K562 (cell line): Measurements from ENCODE around the gene GPR152. TPM values are rescaled to one million over a fixed set of nuclear protein-coding genes. Genes with fewer than 3 reads are reported as not detected.

Source experiments
- ATAC-seq: fragments of 200-7000 bp; cut with Tn5 transposase; 3 replicates; pipeline ENCODE4 v1.9.1; 2020; ENCODE audit warnings: moderate library complexity
- BruUV-seq: library from RNA; stranded (reverse); fragments of 400-500 nt; replicated peaks from 2 replicates; lab custom pipeline; 2021; lab: Mats Ljungman, UMichigan
- CTCF ChIA-PET: fragments of 300-600 bp; formaldehyde crosslinking; extraction: SDS; loops from one replicate; lab custom pipeline; 2021; ENCODE audit warnings: low intra/inter-chr PET ratio; lab: Yijun Ruan, JAX
- POLR2A ChIA-PET: fragments of 300-600, 350-650 bp; sonication (Branson Sonifier 250); formaldehyde crosslinking; extraction: SDS; loops from one replicate; lab custom pipeline; 2021; ENCODE audit warnings: antibody characterized with exemption, inconsistent platforms; lab: Yijun Ruan, JAX
- DNase-seq, 4 experiments: peaks; one replicate each; pipeline versions ENCODE4 v3.0.0 to v3.0.0-alpha.2; 2011 to 2018; ENCODE audit warnings: low spot score in 3 of 4, mixed read lengths in 3 of 4; ENCODE audit errors: extremely low read depth in 1 of 4
- FAIRE-seq: peaks from 2 replicates; lab custom pipeline; 2011; peaks lifted over from hg19 to GRCh38; lab: Jason Lieb, UNC
- H2AFZ ChIP-seq: 2 replicates; pipeline ENCODE4 v1.6.0; 2011; ENCODE audit warnings: low read depth, low read length, control low read depth, inconsistent platforms
- H3K27ac ChIP-seq: fragments of 200-600 bp; 3 replicates; pipeline ENCODE4 v1.8.0; 2011; ENCODE audit warnings: low read depth, mild to moderate bottlenecking, control low read depth, inconsistent platforms, low read length, moderate library complexity, mixed read lengths; ENCODE audit errors: extremely low read depth
- H3K27me3 ChIP-seq, 2 experiments: fragments of 300-600 bp in 1 of 2; 2 replicates in 1 of 2; 3 replicates in 1 of 2; pipeline versions ENCODE4 v1.6.0 to v1.8.0; 2011; ENCODE audit warnings: inconsistent platforms in 2 of 2, low read length in 2 of 2, mild to moderate bottlenecking in 1 of 2, mixed read lengths in 1 of 2, moderate library complexity in 1 of 2; ENCODE audit not compliant: control insufficient read depth in 2 of 2, insufficient read depth in 2 of 2
- H3K36me3 ChIP-seq: fragments of 300-600 bp; 3 replicates; pipeline ENCODE4 v1.8.0; 2011; ENCODE audit warnings: mild to moderate bottlenecking, low read length, inconsistent platforms; ENCODE audit not compliant: control insufficient read depth, insufficient read depth
- H3K4me1 ChIP-seq, 2 experiments: fragments of 200-600 bp in 1 of 2; replicated peaks in 1 of 2; 2 replicates in 1 of 2; 3 replicates in 1 of 2; pipeline versions ENCODE4 v1.5.1 to v1.8.0; 2011; ENCODE audit warnings: inconsistent platforms in 2 of 2, low read length in 2 of 2, mild to moderate bottlenecking in 1 of 2, mixed read lengths in 1 of 2, moderate library complexity in 1 of 2; ENCODE audit not compliant: control insufficient read depth in 2 of 2, insufficient read depth in 2 of 2
- H3K4me2 ChIP-seq: 2 replicates; pipeline ENCODE4 v1.6.1; 2011; ENCODE audit warnings: low read length, control low read depth, inconsistent platforms, mixed read lengths; ENCODE audit not compliant: insufficient read depth
- H3K4me3 ChIP-seq: fragments of 200-600 bp; sonication (generic), shearing (Covaris generic); 2 replicates; pipeline ENCODE4 v1.5.1; 2016; ENCODE audit warnings: control low read depth, inconsistent platforms
- H3K79me2 ChIP-seq: fragments of 200-600 bp; 3 replicates; pipeline ENCODE4 v1.8.0; 2011; ENCODE audit warnings: low read length, inconsistent platforms; ENCODE audit not compliant: control insufficient read depth, insufficient read depth
- H3K9ac ChIP-seq, 2 experiments: 2 replicates each; pipeline versions ENCODE4 v1.6.0 to v1.6.1; 2011; ENCODE audit warnings: low read depth in 2 of 2, low read length in 2 of 2, control low read depth in 1 of 2, inconsistent platforms in 1 of 2, mild to moderate bottlenecking in 1 of 2, mixed read lengths in 1 of 2; ENCODE audit not compliant: insufficient read depth in 1 of 2
- H3K9me1 ChIP-seq: one replicate; pipeline ENCODE4 v1.6.0; 2011; ENCODE audit warnings: inconsistent platforms, mild to moderate bottlenecking, low read length, moderate library complexity; ENCODE audit not compliant: control insufficient read depth, insufficient read depth
- H3K9me3 ChIP-seq: replicated peaks from 2 replicates; pipeline ENCODE4 v1.5.1; 2011; ENCODE audit warnings: low read depth, low read length, inconsistent platforms; ENCODE audit not compliant: control insufficient read depth, insufficient read depth
- H4K20me1 ChIP-seq: replicated peaks from 2 replicates; pipeline ENCODE4 v1.6.1; 2011; ENCODE audit warnings: low read length, inconsistent platforms, mixed read lengths; ENCODE audit not compliant: control insufficient read depth, insufficient read depth
- DACH1 ChIP-seq: fragments of 450-650 bp; IDR thresholded peaks from 2 replicates; pipeline ENCODE4 v1.6.1; 2018; ENCODE audit not compliant: partially characterized antibody
- DNMT1 ChIP-seq: fragments of 450-650 bp; IDR thresholded peaks from 2 replicates; pipeline ENCODE4 v1.6.1; 2016; ENCODE audit warnings: antibody characterized with exemption, mild to moderate bottlenecking
- NCOA6 ChIP-seq: fragments of 450-650 bp; IDR thresholded peaks from 2 replicates; pipeline ENCODE4 v1.6.1; 2017; ENCODE audit warnings: mild to moderate bottlenecking
- NELFE ChIP-seq: IDR thresholded peaks from 2 replicates; pipeline ENCODE4 v1.6.1; 2011; ENCODE audit warnings: mild to moderate bottlenecking; ENCODE audit not compliant: insufficient read depth, insufficient read length
- OTX1 ChIP-seq: fragments of 450-650 bp; formaldehyde crosslinking; IDR thresholded peaks from 2 replicates; pipeline ENCODE4 v1.4.0; 2022; ENCODE audit warnings: mild to moderate bottlenecking
- PHB2 ChIP-seq: fragments of 450-650 bp; IDR thresholded peaks from 2 replicates; pipeline ENCODE4 v1.6.1; 2017; ENCODE audit warnings: low read depth
- POLR2AphosphoS5 ChIP-seq: IDR thresholded peaks from 2 replicates; pipeline ENCODE4 v1.6.1; 2011; ENCODE audit warnings: mild to moderate bottlenecking, low read depth, low read length, moderate library complexity; ENCODE audit not compliant: control insufficient read depth, insufficient read depth
- POU5F1 ChIP-seq: fragments of 150-350 bp; IDR thresholded peaks from 2 replicates; pipeline ENCODE4 v1.6.1; 2014; ENCODE audit warnings: borderline replicate concordance, low read length, low read depth, mild to moderate bottlenecking; ENCODE audit not compliant: partially characterized antibody
- SUPT5H ChIP-seq: fragments of 450-650 bp; IDR thresholded peaks from 2 replicates; pipeline ENCODE4 v1.6.1; 2016
- ZKSCAN8 ChIP-seq: fragments of 200-800 bp; sonication (Bioruptor generic); IDR thresholded peaks from 2 replicates; pipeline ENCODE4 v1.6.1; 2016; ENCODE audit warnings: missing genetic modification characterization, missing compliant biosample characterization
- ZNF143 ChIP-seq: sonication (generic); formaldehyde crosslinking; IDR thresholded peaks from 2 replicates; pipeline ENCODE4 v1.9.0; 2022; ENCODE audit warnings: mild to moderate bottlenecking, missing genetic modification reagents
- ZNF449 ChIP-seq: fragments of 250-450 bp; sonication (Bioruptor Pico); IDR thresholded peaks from 2 replicates; pipeline ENCODE4 v1.8.0; 2022; ENCODE audit warnings: moderate library complexity, mild to moderate bottlenecking, inconsistent platforms
- ZNF785 ChIP-seq: fragments of 250-450 bp; sonication (Bioruptor Pico); IDR thresholded peaks from 2 replicates; pipeline ENCODE4 v1.4.0; 2020; ENCODE audit warnings: mild to moderate bottlenecking
- WGBS: fragments of 100-300 bp; shearing (Covaris generic); methylation state at CpG from one replicate; pipeline ENCODE4 v1.1.6; 2016; ENCODE audit warnings: low coverage, mixed read lengths; ENCODE audit not compliant: insufficient coverage; ENCODE audit errors: missing lambda C conversion rate; 5-methylcytosine and 5-hydroxymethylcytosine counted together
- in situ Hi-C: fragments of 300-500 bp; cut with MboI; formaldehyde crosslinking; loops from 4 replicates; pipeline ENCODE4 v1.15.0; 2018; ENCODE audit warnings: inconsistent platforms, mixed read lengths
- intact Hi-C: fragments of 100-400 bp; cut with micrococcal nuclease; formaldehyde crosslinking; loops from 2 replicates; pipeline ENCODE4 v1.14.2; 2022
- polyA plus RNA-seq, 8 experiments: library from polyadenylated mRNA; depleted of rRNA in 4 of 8; stranded (reverse) in 5 of 8; unstranded in 3 of 8; fragments of >200 nt; fragmentation: Nextera tagmentation in 2 of 8; fragmentation: Illumina TruSeq in 1 of 8; extraction: Ambion mirVana in 2 of 8; extraction: Trizol in 1 of 8; gene quantifications; 2 replicates each; pipeline versions ENCODE4 v1.2.1 to v1.2.3, GENCODE V29; 2011 to 2014; ENCODE audit warnings: inconsistent platforms in 1 of 8, missing spikeins in 1 of 8
- total RNA-seq, 7 experiments: library from RNA; depleted of rRNA in 6 of 7; stranded (reverse); fragments of >200 nt in 6 of 7; fragmentation: Illumina TruSeq in 2 of 7; extraction: Trizol in 2 of 7; gene quantifications; 2 replicates each; pipeline versions ENCODE4 v1.2.1 to v1.2.3, GENCODE V29; 2011 to 2021; ENCODE audit warnings: low replicate concordance in 1 of 7
- TF ChIP-seq, protein P1 (sequence below): fragments of 250-450 bp; sonication (Bioruptor Pico); IDR thresholded peaks from 2 replicates; pipeline ENCODE4 v1.5.0; 2020; ENCODE audit warnings: mild to moderate bottlenecking

GPR152 gene
- total and polyA plus RNA-seq, 9 of the 15 experiments (the other 6 are each of a cell fraction or from before 2014, with no cell fraction given): not detected

DNA sequence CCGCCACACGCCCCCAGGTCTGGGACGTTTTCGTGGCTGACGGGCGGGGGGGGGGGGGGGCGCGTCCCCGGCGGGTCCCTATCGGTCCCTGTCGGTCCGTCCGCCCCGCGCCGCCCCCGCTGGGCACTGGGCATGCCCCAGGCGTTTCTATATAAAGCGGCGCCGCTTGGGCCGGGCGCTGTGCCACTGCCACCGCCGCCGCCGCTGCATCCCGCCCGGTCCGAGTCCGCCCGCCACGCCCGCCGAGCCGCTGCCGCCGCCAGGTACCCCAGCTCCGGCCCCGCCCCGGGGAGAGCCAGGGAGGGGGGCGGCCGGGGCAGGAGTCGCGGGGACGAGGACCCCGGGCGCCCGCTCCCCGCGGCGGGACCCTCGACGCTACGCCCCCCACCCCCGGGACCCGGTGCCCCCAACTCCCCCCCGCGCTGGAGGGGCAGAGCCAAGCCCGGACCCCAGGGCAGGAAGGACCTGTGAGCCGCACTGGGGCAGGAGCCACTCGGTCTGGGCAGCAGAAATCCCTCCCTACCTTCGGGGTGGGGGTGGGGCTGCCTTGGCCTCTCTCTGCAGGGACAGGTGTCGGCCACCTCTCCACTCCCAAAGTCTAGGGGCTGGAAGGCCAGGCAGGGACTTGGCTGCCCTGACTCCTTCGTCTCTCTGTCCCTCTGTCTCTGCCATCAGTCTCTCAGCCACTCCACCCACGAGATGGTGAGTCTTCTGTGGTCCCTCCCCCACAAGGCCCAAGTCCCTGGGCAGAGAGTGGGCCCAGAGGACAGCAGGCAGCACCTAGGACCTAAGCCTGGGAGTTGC is 36.8 kb downstream of the GPR152 start, which contains the start of gene CARNS1:
TSS of gene CARNS1 (plus strand) at position 178 of the 804 bp plus-strand sequence. CDS start at position 700, 522 bp downstream.
- no peak within 1 kb of the TSS for H3K4me3 ChIP-seq
- H3K36me3 ChIP-seq: no peaks in the 10 kb centered on the region
- no peaks in the 10 kb centered on the region for H3K9me3 ChIP-seq
- ChIA-PET CTCF (no interaction called here), POLR2A (no interaction called here)
- DNase-seq (no peak), FAIRE-seq (no peak), ATAC-seq (no peak)
- WGBS: 46% methylated on average over 7 of the region's 67 CpGs
- in situ Hi-C loops: no loop called here
- H3K9ac ChIP-seq: peak within 1 kb of the TSS in 1 of 2 experiments; percentile 38; a peak in 1 of 4 replicates
- no peaks in the 10 kb centered on the region for H3K27me3 ChIP-seq
- no peaks in the 10 kb centered on the region for H3K9me1 ChIP-seq
- no peak within 1 kb of the TSS for H3K27ac ChIP-seq
- peaks cover 27 to 73% of the 10 kb centered on the region in 2 experiments for H3K4me1 ChIP-seq
- peaks cover 7% of the 10 kb centered on the region; the same call in 1 of the 3 replicates for H3K79me2 ChIP-seq
- no peak within 1 kb of the TSS for H2AFZ ChIP-seq
- intact Hi-C loops: no loop called here
- no TSS peak for BruUV-seq
- no peaks in the 10 kb centered on the region; the same call in 1 of the 2 replicates for H4K20me1 ChIP-seq
- H3K4me2 ChIP-seq: no peak within 1 kb of the TSS
- TF ChIP-seq ZNF449 (no peak), PHB2 (no peak), POU5F1 (no peak), ZKSCAN8 (CRISPR knock-in tag) (no peak), ZNF785 (no peak), SUPT5H (no peak), NCOA6 (no peak), DACH1 (no peak), DNMT1 (no peak), NELFE (no peak), POLR2AphosphoS5 (no peak), ZNF143 (CRISPR knock-in tag) (no peak), OTX1 (no peak)
- TF ChIP-seq, protein P1, sequence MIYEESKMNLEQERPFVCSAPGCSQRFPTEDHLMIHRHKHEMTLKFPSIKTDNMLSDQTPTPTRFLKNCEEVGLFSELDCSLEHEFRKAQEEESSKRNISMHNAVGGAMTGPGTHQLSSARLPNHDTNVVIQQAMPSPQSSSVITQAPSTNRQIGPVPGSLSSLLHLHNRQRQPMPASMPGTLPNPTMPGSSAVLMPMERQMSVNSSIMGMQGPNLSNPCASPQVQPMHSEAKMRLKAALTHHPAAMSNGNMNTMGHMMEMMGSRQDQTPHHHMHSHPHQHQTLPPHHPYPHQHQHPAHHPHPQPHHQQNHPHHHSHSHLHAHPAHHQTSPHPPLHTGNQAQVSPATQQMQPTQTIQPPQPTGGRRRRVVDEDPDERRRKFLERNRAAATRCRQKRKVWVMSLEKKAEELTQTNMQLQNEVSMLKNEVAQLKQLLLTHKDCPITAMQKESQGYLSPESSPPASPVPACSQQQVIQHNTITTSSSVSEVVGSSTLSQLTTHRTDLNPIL (CRISPR knock-in tag): no peak
